ENCODE data around the gene NEB.

The NEB gene

GRCh38 chr2:151439127-151439526 lies 295.1 kb downstream of the NEB start:
- Histone ChIP-seq H3K27me3 (ENCODE audit: insufficient read depth, low read length, poor library complexity, severe bottlenecking) (no peaks in the 10 kb centered on the region), H3K9me2 (replicated peaks; ENCODE audit: low read depth, low read length) (no peaks in the 10 kb centered on the region), H3K36me3 (ENCODE audit: insufficient read depth, low read length) (peaks cover 90% of the 10 kb centered on the region), H3K79me2 (ENCODE audit: insufficient read depth, low read length) (no peaks in the 10 kb centered on the region), H3F3A (ENCODE audit: low read depth) (no peaks in the 10 kb centered on the region), H3K9ac (ENCODE audit: low read depth, low read length, poor library complexity, severe bottlenecking) (no peak overlapping the region), H4K20me1 (ENCODE audit: insufficient read depth, low read length, poor library complexity, severe bottlenecking) (no peaks in the 10 kb centered on the region), H3K4me2 (ENCODE audit: low read depth, low read length, poor library complexity, severe bottlenecking) (no peak overlapping the region), H3K4me3 (ENCODE audit: low read length, poor library complexity, severe bottlenecking) (no peak overlapping the region), H3K9me3 (ENCODE audit: insufficient read depth, low read depth, low read length) (no peaks in the 10 kb centered on the region), H3K4me1 (ENCODE audit: insufficient read depth, low read length, poor library complexity, severe bottlenecking) (no peaks in the 10 kb centered on the region), H2AFZ (ENCODE audit: low read length) (no peak overlapping the region)
- TF ChIP-seq EZH2phosphoT487 (IDR thresholded peaks at IDR 0.05; ENCODE audit: borderline replicate concordance) (no peak), CTCF (conservative IDR thresholded peaks at IDR 0.05; ENCODE audit: low read length) (no peak)

GRCh38 chr2:151438506-151438905 lies 295.8 kb downstream of the NEB start:
- Histone ChIP-seq H3K9me2 (replicated peaks; ENCODE audit: low read depth, low read length) (no peaks in the 10 kb centered on the region), H3K36me3 (ENCODE audit: insufficient read depth, low read length) (peaks cover 90% of the 10 kb centered on the region)
- TF ChIP-seq EZH2phosphoT487 (IDR thresholded peaks at IDR 0.05; ENCODE audit: borderline replicate concordance) (no peak), CTCF (conservative IDR thresholded peaks at IDR 0.05; ENCODE audit: low read length) (no peak)

GRCh38 chr2:151437630-151438029 lies 296.6 kb downstream of the NEB start:
- H3K27me3 ChIP-seq (ENCODE audit: insufficient read depth, low read length, poor library complexity, severe bottlenecking), result no peaks in the 10 kb centered on the region
- H3K79me2 ChIP-seq (ENCODE audit: insufficient read depth, low read length), result no peaks in the 10 kb centered on the region
- H3K4me2 ChIP-seq (ENCODE audit: low read depth, low read length, poor library complexity, severe bottlenecking), result no peak overlapping the region
- no peaks in the 10 kb centered on the region for H3K9me3 ChIP-seq (ENCODE audit: insufficient read depth, low read depth, low read length)
- H3K36me3 ChIP-seq (ENCODE audit: insufficient read depth, low read length), result peaks cover 89% of the 10 kb centered on the region
- no peaks in the 10 kb centered on the region for H3K9me2 ChIP-seq (replicated peaks; ENCODE audit: low read depth, low read length)
- H2AFZ ChIP-seq (ENCODE audit: low read length), result no peak overlapping the region
- no peaks in the 10 kb centered on the region for H4K20me1 ChIP-seq (ENCODE audit: insufficient read depth, low read length, poor library complexity, severe bottlenecking)
- H3K9ac ChIP-seq (ENCODE audit: low read depth, low read length, poor library complexity, severe bottlenecking), result no peak overlapping the region
- H3K4me1 ChIP-seq (ENCODE audit: insufficient read depth, low read length, poor library complexity, severe bottlenecking), result no peaks in the 10 kb centered on the region
- no peak overlapping the region for H3K4me3 ChIP-seq (ENCODE audit: low read length, poor library complexity, severe bottlenecking)
- no peaks in the 10 kb centered on the region for H3F3A ChIP-seq (ENCODE audit: low read depth)
- no peak for TF ChIP-seq EZH2phosphoT487 (IDR thresholded peaks at IDR 0.05; ENCODE audit: borderline replicate concordance)
- peak; percentile 62 for TF ChIP-seq CTCF (conservative IDR thresholded peaks at IDR 0.05; ENCODE audit: low read length)

More at GRCh38 chr2:151438506-151438905, 295.8 kb downstream of the NEB start:
- Histone ChIP-seq H4K20me1 (ENCODE audit: insufficient read depth, low read length, poor library complexity, severe bottlenecking) (no peaks in the 10 kb centered on the region), H3K79me2 (ENCODE audit: insufficient read depth, low read length) (no peaks in the 10 kb centered on the region), H3K9me3 (ENCODE audit: insufficient read depth, low read depth, low read length) (no peaks in the 10 kb centered on the region), H3K4me3 (ENCODE audit: low read length, poor library complexity, severe bottlenecking) (no peak overlapping the region), H3K4me1 (ENCODE audit: insufficient read depth, low read length, poor library complexity, severe bottlenecking) (no peaks in the 10 kb centered on the region), H3K27me3 (ENCODE audit: insufficient read depth, low read length, poor library complexity, severe bottlenecking) (no peaks in the 10 kb centered on the region), H3F3A (ENCODE audit: low read depth) (no peaks in the 10 kb centered on the region), H3K4me2 (ENCODE audit: low read depth, low read length, poor library complexity, severe bottlenecking) (no peak overlapping the region), H3K9ac (ENCODE audit: low read depth, low read length, poor library complexity, severe bottlenecking) (no peak overlapping the region), H2AFZ (ENCODE audit: low read length) (no peak overlapping the region)

Measured in Loucy (cell line).